Activated CD8-positive, alpha-beta memory T cell treated with anti-CD3 and anti-CD28 coated beads, Interleukin-2, amount 50 U/mL, for 1 hour (primary cell): ENCODE results near the gene KIF17.
A peak's percentile ranks its signal among the peaks of the same experiment; 100 is the strongest.

Source experiments
- DNase-seq: peaks from one replicate; pipeline ENCODE4 v3.0.0-alpha.2; 2020; ENCODE audit errors: extremely low read depth

The KIF17 gene

GRCh38 chr1:20717452-20718342, at the start of gene KIF17:
Gene KIF17 (minus strand): TSS chr1:20718007. CDS start chr1:20717706, 301 bp downstream.
- DNase-seq, result no peak

GRCh38 chr1:20767271-20767670, 49.5 kb upstream of the KIF17 start:
- no peak for DNase-seq

GRCh38 chr1:20763417-20763816, 45.6 kb upstream of the KIF17 start:
- DNase-seq, result no peak

- DNase-seq, result no peak
Observed at GRCh38 chr1:20760322-20760721, 42.5 kb upstream of the KIF17 start.

GRCh38 chr1:20753589-20753988, 35.8 kb upstream of the KIF17 start:
- DNase-seq, result no peak

- DNase-seq, result no peak
Observed at GRCh38 chr1:20751462-20751990, 33.7 kb upstream of the KIF17 start.

- DNase-seq, result no peak
Observed at GRCh38 chr1:20742671-20743070, 24.9 kb upstream of the KIF17 start.

GRCh38 chr1:20740781-20741180, 23.0 kb upstream of the KIF17 start:
- DNase-seq, result no peak

- no peak for DNase-seq
Observed at GRCh38 chr1:20739225-20739624, 21.4 kb upstream of the KIF17 start.

- DNase-seq, result no peak
Observed at GRCh38 chr1:20735581-20736111, 17.8 kb upstream of the KIF17 start.

GRCh38 chr1:20733360-20733975, 15.7 kb upstream of the KIF17 start:
- no peak for DNase-seq

GRCh38 chr1:20732588-20733359, 15.0 kb upstream of the KIF17 start, which contains the start of gene SH2D5:
Gene SH2D5 (minus strand): TSS chr1:20732703. CDS start chr1:20728044, 4,659 bp downstream.
- peak; percentile 31 for DNase-seq

- DNase-seq, result no peak
Observed at GRCh38 chr1:20732071-20732587, 14.3 kb upstream of the KIF17 start.

GRCh38 chr1:20731057-20731991, 13.5 kb upstream of the KIF17 start:
- no peak for DNase-seq

- no peak for DNase-seq
Observed at GRCh38 chr1:20730690-20731056, 12.9 kb upstream of the KIF17 start.

- no peak for DNase-seq
Observed at GRCh38 chr1:20729990-20730689, 12.3 kb upstream of the KIF17 start.

- no peak for DNase-seq
Observed at GRCh38 chr1:20729155-20729931, 11.5 kb upstream of the KIF17 start.

GRCh38 chr1:20728371-20729154, 10.8 kb upstream of the KIF17 start:
- DNase-seq, result no peak
